ENCODE data around the gene COX7A1.
A peak's percentile ranks its signal among the peaks of the same experiment; 100 is the strongest.
"Not testable (repeated sequence)": the region's sequence is repeated elsewhere in the genome, so short reads cannot be mapped to it uniquely, and the experiment has no call there.

COX7A1 gene

GRCh38 chr19:36139120-36139472 lies 13.2 kb downstream of the COX7A1 start:
- Histone ChIP-seq H3K9ac (peak overlapping the region; percentile 92 to 98 (median 97)), H3K4me1 (peaks cover 15 to 42% (median 22%) of the 10 kb centered on the region in 10 experiments), H3K9me3 (replicated peaks in 1 of 11) (no peaks in the 10 kb centered on the region), H3K27ac (peak overlapping the region; percentile 91 to 98 (median 93); a peak in 21 of 22 replicates), H3K4me3 (peak overlapping the region; percentile 84 to 99 (median 96)), H4K20me1 (peaks cover 14 to 25% (median 22%) of the 10 kb centered on the region in 11 experiments), H3K4me2 (peak overlapping the region; percentile 68 to 91 (median 83)), H3K27me3 (no peaks in the 10 kb centered on the region), H3K36me3 (peaks cover 21 to 28% (median 24%) of the 10 kb centered on the region in 11 experiments)
- no peak for TF ChIP-seq Cebpa-rat (IDR thresholded peaks at IDR 0.05)

GRCh38 chr19:36136964-36137686 lies 15.1 kb downstream of the COX7A1 start:
- Histone ChIP-seq H3K4me3 (no peak overlapping the region), H3K4me1 (peaks cover 19 to 52% (median 32%) of the 10 kb centered on the region in 10 experiments)

GRCh38 chr19:36134867-36135266 lies 17.4 kb downstream of the COX7A1 start:
- 0 out of 22 replicates have a peak overlapping the region, but pooled peaks of 1 of the 11 experiments have one; percentile 26 for H3K9ac ChIP-seq
- not testable (repeated sequence) for H3K4me3 ChIP-seq; H3K27ac ChIP-seq; H3K4me2 ChIP-seq; H4K20me1 ChIP-seq; H3K9me3 ChIP-seq (replicated peaks in 1 of 11); H3K27me3 ChIP-seq; H3K36me3 ChIP-seq
- H3K4me1 ChIP-seq, result peaks cover 33 to 64% (median 44%) of the 10 kb centered on the region in 10 experiments

More at GRCh38 chr19:36136964-36137686, 15.1 kb downstream of the COX7A1 start:
- peak overlapping the region in 3 of 11 experiments; percentile 0 to 10 (median 7); a peak in 2 of 22 replicates for H3K9ac ChIP-seq
- no peaks in the 10 kb centered on the region for H3K27me3 ChIP-seq
- peak overlapping the region in 5 of 11 experiments; percentile 1 to 70 (median 45); a peak in 7 of 22 replicates for H3K4me2 ChIP-seq
- H3K36me3 ChIP-seq, result peaks cover 4 to 10% (median 8%) of the 10 kb centered on the region in 11 experiments; a peak in 20 of 22 replicates
- H3K9me3 ChIP-seq (replicated peaks in 1 of 11), result no peaks in the 10 kb centered on the region
- H4K20me1 ChIP-seq, result peaks cover 10 to 11% (median 10%) of the 10 kb centered on the region in 11 experiments
- H3K27ac ChIP-seq, result no peak overlapping the region
- TF ChIP-seq Cebpa-rat (IDR thresholded peaks at IDR 0.05), result no peak

- H3K4me1 ChIP-seq, result peaks cover 48 to 65% (median 55%) of the 10 kb centered on the region in 10 experiments
- H3K9me3 ChIP-seq (replicated peaks in 1 of 11), result peaks cover 0 to 14% (median 0%) of the 10 kb centered on the region in 11 experiments; a peak in 5 of 22 replicates
- not testable (repeated sequence) for H3K36me3 ChIP-seq, H4K20me1 ChIP-seq, H3K27me3 ChIP-seq, H3K4me3 ChIP-seq
- H3K27ac ChIP-seq, result peak overlapping the region in 10 of 11 experiments; percentile 54 to 97 (median 84); a peak in 21 of 22 replicates
- peak in 8 of 11 experiments; percentile 10 to 70 (median 50); a peak in 10 of 22 replicates for TF ChIP-seq Cebpa-rat (IDR thresholded peaks at IDR 0.05)
- H3K4me2 ChIP-seq, result peak overlapping the region; percentile 44 to 94 (median 75)
- H3K9ac ChIP-seq, result peak overlapping the region in 9 of 11 experiments; percentile 35 to 70 (median 63); a peak in 16 of 22 replicates
Measured at GRCh38 chr19:36131221-36131620, 21.0 kb downstream of the COX7A1 start.

- Histone ChIP-seq H3K4me2 (peak overlapping the region; percentile 73 to 94 (median 86)), H3K4me3 (peak overlapping the region; percentile 56 to 72 (median 62)), H3K36me3 (peaks cover 25 to 32% (median 28%) of the 10 kb centered on the region in 11 experiments), H4K20me1 (no peaks in the 10 kb centered on the region), H3K9me3 (replicated peaks in 1 of 11) (peaks cover 0 to 14% (median 0%) of the 10 kb centered on the region in 11 experiments; a peak in 5 of 22 replicates), H3K27ac (peak overlapping the region; percentile 79 to 97 (median 88); a peak in 21 of 22 replicates), H3K4me1 (peaks cover 47 to 60% (median 55%) of the 10 kb centered on the region in 10 experiments), H3K27me3 (no peaks in the 10 kb centered on the region), H3K9ac (peak overlapping the region; percentile 77 to 92 (median 85))
- no peak for TF ChIP-seq Cebpa-rat (IDR thresholded peaks at IDR 0.05)
Measured at GRCh38 chr19:36128392-36128736, 23.9 kb downstream of the COX7A1 start.

GRCh38 chr19:36125557-36125956 lies 26.7 kb downstream of the COX7A1 start:
- H4K20me1 ChIP-seq, result peaks cover 0 to 14% (median 1%) of the 10 kb centered on the region in 11 experiments; a peak in 6 of 22 replicates
- no peak for TF ChIP-seq Cebpa-rat (IDR thresholded peaks at IDR 0.05)
- H3K27me3 ChIP-seq, result no peaks in the 10 kb centered on the region
- H3K36me3 ChIP-seq, result peaks cover 50 to 57% (median 54%) of the 10 kb centered on the region in 11 experiments
- peaks cover 19 to 50% (median 40%) of the 10 kb centered on the region in 10 experiments; a peak in 19 of 20 replicates for H3K4me1 ChIP-seq
- peaks cover 0 to 14% (median 0%) of the 10 kb centered on the region in 11 experiments; a peak in 5 of 22 replicates for H3K9me3 ChIP-seq (replicated peaks in 1 of 11)
- H3K4me3 ChIP-seq, result no peak overlapping the region
- no peak overlapping the region for H3K4me2 ChIP-seq
- 0 out of 22 replicates have a peak overlapping the region, but pooled peaks of 1 of the 11 experiments have one; percentile 11 for H3K9ac ChIP-seq
- no peak overlapping the region for H3K27ac ChIP-seq

GRCh38 chr19:36121486-36122124 lies 30.6 kb downstream of the COX7A1 start:
- H3K4me2 ChIP-seq, result peak overlapping the region in 6 of 11 experiments; percentile 7 to 28 (median 16); a peak in 3 of 22 replicates
- H3K4me3 ChIP-seq, result no peak overlapping the region
- peak overlapping the region in 7 of 11 experiments; percentile 15 to 36 (median 29); a peak in 8 of 22 replicates for H3K9ac ChIP-seq
- no peaks in the 10 kb centered on the region for H3K27me3 ChIP-seq
- peaks cover 81 to 97% (median 91%) of the 10 kb centered on the region in 11 experiments for H3K36me3 ChIP-seq
- H3K27ac ChIP-seq, result peak overlapping the region in 3 of 11 experiments; percentile 18 to 34 (median 23); a peak in 1 of 22 replicates
- peaks cover 22 to 44% (median 35%) of the 10 kb centered on the region in 10 experiments for H3K4me1 ChIP-seq
- H3K9me3 ChIP-seq (replicated peaks in 1 of 11), result no peaks in the 10 kb centered on the region
- peaks cover 0 to 41% (median 20%) of the 10 kb centered on the region in 11 experiments; a peak in 13 of 22 replicates for H4K20me1 ChIP-seq
- TF ChIP-seq Cebpa-rat (IDR thresholded peaks at IDR 0.05), result no peak

- H3K4me1 ChIP-seq, result peaks cover 28 to 48% (median 41%) of the 10 kb centered on the region in 10 experiments
- 0 out of 22 replicates have a peak overlapping the region, but pooled peaks of 1 of the 11 experiments have one; percentile 23 for H3K27ac ChIP-seq
- no peaks in the 10 kb centered on the region for H3K9me3 ChIP-seq (replicated peaks in 1 of 11)
- H4K20me1 ChIP-seq, result peaks cover 0 to 48% (median 26%) of the 10 kb centered on the region in 11 experiments; a peak in 14 of 22 replicates
- peak overlapping the region in 3 of 11 experiments; percentile 7 to 19 (median 14); a peak in 1 of 22 replicates for H3K4me2 ChIP-seq
- H3K9ac ChIP-seq, result peak overlapping the region in 5 of 11 experiments; percentile 15 to 36 (median 29); a peak in 7 of 22 replicates
- no peak for TF ChIP-seq Cebpa-rat (IDR thresholded peaks at IDR 0.05)
- peaks cover 83 to 98% (median 92%) of the 10 kb centered on the region in 11 experiments for H3K36me3 ChIP-seq
- H3K27me3 ChIP-seq, result no peaks in the 10 kb centered on the region
- no peak overlapping the region for H3K4me3 ChIP-seq
Measured at GRCh38 chr19:36120984-36121358, 31.3 kb downstream of the COX7A1 start.
